GM23338 (cell line): ENCODE data around the gene GLS. TPM values are rescaled to one million over a fixed set of nuclear protein-coding genes. Genes with fewer than 3 reads are reported as not detected.

Experiments
- ATAC-seq: fragments of 200-7000 bp; cut with Tn5 transposase; 3 replicates; pipeline ENCODE4 v1.9.1; 2020
- DNase-seq: peaks from one replicate; pipeline ENCODE4 v3.0.0-alpha.2; 2015; ENCODE audit warnings: low spot score
- H2AFZ ChIP-seq: fragments of 200-600 bp; sonication (generic); 2 replicates; pipeline ENCODE4 v1.8.0; 2016; ENCODE audit warnings: antibody characterized with exemption, mild to moderate bottlenecking, moderate library complexity
- H3F3A ChIP-seq: fragments of 200-600 bp; sonication (generic); replicated peaks from 2 replicates; pipeline ENCODE4 v1.8.0; 2017; ENCODE audit warnings: antibody characterized with exemption, mixed run types, low read depth
- H3K27ac ChIP-seq: fragments of 200-600 bp; sonication (generic); 2 replicates; pipeline ENCODE4 v1.6.1; 2016; ENCODE audit warnings: low read depth
- H3K27me3 ChIP-seq: fragments of 200-600 bp; sonication (generic); 2 replicates; pipeline ENCODE4 v1.8.0; 2016; ENCODE audit warnings: mild to moderate bottlenecking, mixed run types, moderate library complexity; ENCODE audit not compliant: insufficient read depth
- H3K36me3 ChIP-seq: fragments of 200-600 bp; sonication (generic); 2 replicates; pipeline ENCODE4 v1.8.0; 2016; ENCODE audit warnings: mild to moderate bottlenecking; ENCODE audit not compliant: insufficient read depth
- H3K4me1 ChIP-seq: fragments of 200-600 bp; sonication (generic); 2 replicates; pipeline ENCODE4 v1.8.0; 2016; ENCODE audit warnings: mild to moderate bottlenecking, moderate library complexity; ENCODE audit not compliant: insufficient read depth
- H3K4me2 ChIP-seq: fragments of 200-600 bp; sonication (generic); 2 replicates; pipeline ENCODE4 v1.7.1; 2017; ENCODE audit warnings: mixed run types
- H3K4me3 ChIP-seq: fragments of 200-600 bp; sonication (generic); 2 replicates; pipeline ENCODE4 v1.6.1; 2016; ENCODE audit warnings: mixed run types
- H3K79me2 ChIP-seq: fragments of 200-600 bp; sonication (generic); replicated peaks from 2 replicates; pipeline ENCODE4 v1.8.0; 2017; ENCODE audit warnings: mild to moderate bottlenecking; ENCODE audit not compliant: insufficient read depth
- H3K9me2 ChIP-seq: fragments of 200-600 bp; sonication (generic); 2 replicates; pipeline ENCODE4 v1.8.0; 2017; ENCODE audit not compliant: insufficient read depth
- H4K20me1 ChIP-seq: fragments of 200-600 bp; sonication (generic); replicated peaks from 2 replicates; pipeline ENCODE4 v1.8.0; 2017; ENCODE audit warnings: mild to moderate bottlenecking; ENCODE audit not compliant: insufficient read depth
- H3K27ac Mint-ChIP-seq: 2 replicates; pipeline ENCODE4 v1.8.0; 2020; ENCODE audit warnings: inconsistent platforms, mild to moderate bottlenecking, moderate library complexity, mixed read lengths
- H3K27me3 Mint-ChIP-seq: 3 replicates; pipeline ENCODE4 v1.8.0; 2022; ENCODE audit warnings: low read depth, mild to moderate bottlenecking, moderate library complexity, mixed read lengths, inconsistent platforms; ENCODE audit not compliant: insufficient read depth, poor library complexity
- H3K36me3 Mint-ChIP-seq: 3 replicates; pipeline ENCODE4 v1.8.0; 2021; ENCODE audit warnings: low read depth, mild to moderate bottlenecking, inconsistent platforms, moderate library complexity, mixed read lengths
- H3K4me1 Mint-ChIP-seq: 3 replicates; pipeline ENCODE4 v1.8.0; 2020; ENCODE audit warnings: mild to moderate bottlenecking, inconsistent platforms, mixed read lengths
- H3K4me3 Mint-ChIP-seq: 3 replicates; pipeline ENCODE4 v1.8.0; 2021; ENCODE audit warnings: moderate library complexity, mild to moderate bottlenecking, inconsistent platforms, mixed read lengths
- H3K9me3 Mint-ChIP-seq: 3 replicates; pipeline ENCODE4 v1.8.0; 2020; ENCODE audit warnings: moderate library complexity, mild to moderate bottlenecking, inconsistent platforms, mixed read lengths
- CREB1 ChIP-seq: fragments of 250-450 bp; sonication (Bioruptor Pico); IDR thresholded peaks from 2 replicates; pipeline ENCODE4 v1.5.0; 2020; ENCODE audit warnings: low read depth, mild to moderate bottlenecking, moderate library complexity
- CTCF ChIP-seq, 2 experiments: fragments of 200-600 bp in 1 of 2; sonication (generic) in 1 of 2; conservative IDR thresholded peaks; 2 replicates each; pipeline versions ENCODE4 v1.5.1 to v1.6.1; 2016 to 2017; ENCODE audit warnings: antibody characterized with exemption in 2 of 2, low read depth in 2 of 2, mild to moderate bottlenecking in 2 of 2, moderate library complexity in 1 of 2
- ETS1 ChIP-seq: IDR thresholded peaks from 2 replicates; pipeline ENCODE4 v1.6.1; 2016; ENCODE audit warnings: antibody characterized with exemption
- EZH2 ChIP-seq: fragments of 200-600 bp; sonication (generic); IDR thresholded peaks from one replicate; pipeline ENCODE4 v1.8.0; 2017; ENCODE audit warnings: antibody characterized with exemption, mild to moderate bottlenecking, low read depth; ENCODE audit not compliant: unreplicated experiment
- EZH2phosphoT487 ChIP-seq: fragments of 200-600 bp; sonication (generic); IDR thresholded peaks from one replicate; pipeline ENCODE4 v1.8.1; 2018; ENCODE audit warnings: antibody characterized with exemption; ENCODE audit not compliant: unreplicated experiment
- JUNB ChIP-seq: IDR thresholded peaks from one replicate; pipeline ENCODE4 v1.6.1; 2016; ENCODE audit warnings: antibody characterized with exemption; ENCODE audit not compliant: unreplicated experiment
- NANOG ChIP-seq: IDR thresholded peaks from 2 replicates; pipeline ENCODE4 v1.6.1; 2016; ENCODE audit warnings: antibody characterized with exemption, borderline replicate concordance
- POLR2AphosphoS5 ChIP-seq: IDR thresholded peaks from 2 replicates; pipeline ENCODE4 v1.6.1; 2016; ENCODE audit warnings: antibody characterized with exemption, low read depth
- REST ChIP-seq: IDR thresholded peaks from one replicate; pipeline ENCODE4 v1.6.1; 2018; ENCODE audit warnings: antibody characterized with exemption; ENCODE audit not compliant: unreplicated experiment
- STAT1 ChIP-seq: IDR thresholded peaks from one replicate; pipeline ENCODE4 v1.6.1; 2016; ENCODE audit warnings: antibody characterized with exemption; ENCODE audit not compliant: unreplicated experiment
- ZNF114 ChIP-seq: fragments of 250-450 bp; sonication (Bioruptor Pico); IDR thresholded peaks from 2 replicates; pipeline ENCODE4 v1.5.0; 2020; ENCODE audit warnings: mild to moderate bottlenecking, moderate library complexity
- ZNF331 ChIP-seq: fragments of 250-450 bp; sonication (Bioruptor Pico); IDR thresholded peaks from 2 replicates; pipeline ENCODE4 v1.5.0; 2020; ENCODE audit warnings: low read depth, mild to moderate bottlenecking, moderate library complexity
- ZNF462 ChIP-seq: fragments of 250-450 bp; sonication (Bioruptor Pico); IDR thresholded peaks from 2 replicates; pipeline ENCODE4 v1.5.0; 2020; ENCODE audit warnings: mild to moderate bottlenecking, moderate library complexity
- polyA plus RNA-seq: library from polyadenylated mRNA; unstranded; fragments of >200 nt; fragmentation: Nextera tagmentation; extraction: Ambion mirVana; gene quantifications from 2 replicates; pipeline ENCODE4 v1.2.1, GENCODE V29; 2016
- total RNA-seq: library from RNA; depleted of rRNA; stranded (reverse); fragments of >200 nt; shearing (Covaris generic); gene quantifications from 2 replicates; pipeline ENCODE4 v1.2.3, GENCODE V29; 2014

The GLS gene
- total and polyA plus RNA-seq, 2 experiments from 2014 or later, result 38.1 to 172 TPM

- Mint-ChIP-seq H3K36me3 (peaks cover 86% of the 10 kb centered on the region), H3K27ac (no peak overlapping the region), H3K27me3 (no peaks in the 10 kb centered on the region), H3K4me3 (no peak overlapping the region), H3K9me3 (no peaks in the 10 kb centered on the region), H3K4me1 (no peaks in the 10 kb centered on the region)
- no peak overlapping the region for H3K4me3 ChIP-seq
- DNase-seq (no peak), ATAC-seq (no peak)
- TF ChIP-seq ETS1 (no peak), CREB1 (CRISPR knock-in tag) (no peak), ZNF462 (CRISPR knock-in tag) (no peak), JUNB (no peak), ZNF114 (CRISPR knock-in tag) (no peak), NANOG (no peak), REST (no peak), CTCF (conservative IDR thresholded peaks at IDR 0.05; ENCODE audit: low read depth in 2 of 2) (no peak), STAT1 (no peak), ZNF331 (no peak), EZH2 (no peak), POLR2AphosphoS5 (no peak), EZH2phosphoT487 (no peak)
- peaks cover 5% of the 10 kb centered on the region for H4K20me1 ChIP-seq
- peaks cover 44% of the 10 kb centered on the region for H3K36me3 ChIP-seq
- H2AFZ ChIP-seq, result no peak overlapping the region
- H3K79me2 ChIP-seq, result no peaks in the 10 kb centered on the region
- H3K27ac ChIP-seq, result no peak overlapping the region
- H3K4me2 ChIP-seq, result no peak overlapping the region
- H3K4me1 ChIP-seq, result no peaks in the 10 kb centered on the region
- H3F3A ChIP-seq, result no peaks in the 10 kb centered on the region
- H3K9me2 ChIP-seq, result no peaks in the 10 kb centered on the region
- H3K27me3 ChIP-seq, result no peaks in the 10 kb centered on the region
These were observed 106.5 kb downstream of the GLS start for GRCh38 chr2:190987116-190987515.
